ENCODE results near the gene EDC3.

EDC3 gene

GRCh38 chr15:74636984-74637383 is 58.8 kb downstream of the EDC3 start:
- no peak for TF ChIP-seq CTCF (IDR thresholded peaks at IDR 0.05; ENCODE audit: low read depth, low read length, missing control alignments)
- no peak overlapping the region for H3K4me3 ChIP-seq (replicated peaks; ENCODE audit: low read depth, low read length)
- no peak for DNase-seq (ENCODE audit: extremely low read depth, low read depth)

GRCh38 chr15:74635228-74635627 is 60.6 kb downstream of the EDC3 start:
- H3K4me3 ChIP-seq (replicated peaks; ENCODE audit: low read depth, low read length) = no peak overlapping the region
- no peak for DNase-seq (ENCODE audit: extremely low read depth, low read depth)
- TF ChIP-seq CTCF (IDR thresholded peaks at IDR 0.05; ENCODE audit: low read depth, low read length, missing control alignments) = peak; percentile 90

GRCh38 chr15:74633781-74634180 is 62.0 kb downstream of the EDC3 start:
- no peak for DNase-seq (ENCODE audit: extremely low read depth, low read depth)
- TF ChIP-seq CTCF (IDR thresholded peaks at IDR 0.05; ENCODE audit: low read depth, low read length, missing control alignments) = no peak
- no peak overlapping the region for H3K4me3 ChIP-seq (replicated peaks; ENCODE audit: low read depth, low read length)

- TF ChIP-seq CTCF (IDR thresholded peaks at IDR 0.05; ENCODE audit: low read depth, low read length, missing control alignments) = no peak
These were observed 63.2 kb downstream of the EDC3 start for GRCh38 chr15:74632601-74633000.

GRCh38 chr15:74631935-74632560 is 63.8 kb downstream of the EDC3 start:
- TF ChIP-seq CTCF (IDR thresholded peaks at IDR 0.05; ENCODE audit: low read depth, low read length, missing control alignments) = peak; percentile 98
- H3K4me3 ChIP-seq (replicated peaks; ENCODE audit: low read depth, low read length) = no peak overlapping the region
- no peak for DNase-seq (ENCODE audit: extremely low read depth, low read depth)

More at GRCh38 chr15:74632601-74633000, 63.2 kb downstream of the EDC3 start:
- no peak overlapping the region for H3K4me3 ChIP-seq (replicated peaks; ENCODE audit: low read depth, low read length)
- no peak for DNase-seq (ENCODE audit: extremely low read depth, low read depth)

- no peak for TF ChIP-seq CTCF (IDR thresholded peaks at IDR 0.05; ENCODE audit: low read depth, low read length, missing control alignments)
- H3K4me3 ChIP-seq (replicated peaks; ENCODE audit: low read depth, low read length) = no peak overlapping the region
- DNase-seq (ENCODE audit: extremely low read depth, low read depth) = no peak
These were observed 64.4 kb downstream of the EDC3 start for GRCh38 chr15:74631408-74631807.

- no peak overlapping the region for H3K4me3 ChIP-seq (replicated peaks; ENCODE audit: low read depth, low read length)
- no peak for TF ChIP-seq CTCF (IDR thresholded peaks at IDR 0.05; ENCODE audit: low read depth, low read length, missing control alignments)
- DNase-seq (ENCODE audit: extremely low read depth, low read depth) = no peak
These were observed 64.8 kb downstream of the EDC3 start for GRCh38 chr15:74631087-74631385.
